HepG2 (cell line): ENCODE data around the gene CD7. TPM values are rescaled to one million over a fixed set of nuclear protein-coding genes. Genes with fewer than 3 reads are reported as not detected.

ENCODE experiments used
- ATAC-seq: fragments of 200-7000 bp; cut with Tn5 transposase; 3 replicates; pipeline ENCODE4 v1.9.1; 2020; ENCODE audit warnings: mild to moderate bottlenecking, moderate library complexity
- BruUV-seq: library from RNA; stranded (reverse); fragments of 400-500 nt; replicated peaks from 2 replicates; lab custom pipeline; 2021; lab: Mats Ljungman, UMichigan
- CTCF ChIA-PET: fragments of 300-600 bp; formaldehyde crosslinking; extraction: SDS; loops from one replicate; lab custom pipeline; 2021; ENCODE audit warnings: low total read pairs, inconsistent platforms, low intra/inter-chr PET ratio; lab: Yijun Ruan, JAX
- POLR2A ChIA-PET: fragments of 350-600 bp; sonication (Branson Sonifier 250); formaldehyde crosslinking; loops from one replicate; lab custom pipeline; 2020; ENCODE audit warnings: antibody characterized with exemption, inconsistent platforms; lab: Yijun Ruan, JAX
- DNase-seq: peaks from one replicate; pipeline ENCODE4 v3.0.0-alpha.2; 2015; ENCODE audit warnings: low spot score
- FAIRE-seq: peaks from 3 replicates; lab custom pipeline; 2011; peaks lifted over from hg19 to GRCh38; lab: Jason Lieb, UNC
- H2AFZ ChIP-seq: one replicate; pipeline ENCODE4 v1.6.1; 2011; ENCODE audit warnings: low read length, inconsistent platforms
- H3K27ac ChIP-seq: fragments of 300-600 bp; 3 replicates; pipeline ENCODE4 v1.8.0; 2011; ENCODE audit warnings: mixed run types, mild to moderate bottlenecking, mixed read lengths, low read length, inconsistent platforms; ENCODE audit not compliant: insufficient read depth; ENCODE audit errors: extremely low read length
- H3K27me3 ChIP-seq, 2 experiments: fragments of 200-600 bp in 1 of 2; 2 replicates in 1 of 2; 3 replicates in 1 of 2; pipeline versions ENCODE4 v1.6.0 to v1.8.0; 2011; ENCODE audit warnings: low read length in 2 of 2, mild to moderate bottlenecking in 2 of 2, moderate library complexity in 2 of 2, inconsistent platforms in 1 of 2; ENCODE audit not compliant: insufficient read depth in 2 of 2, control insufficient read depth in 1 of 2
- H3K36me3 ChIP-seq, 2 experiments: fragments of 200-600 bp in 1 of 2; replicated peaks in 1 of 2; 2 replicates in 1 of 2; 3 replicates in 1 of 2; pipeline versions ENCODE4 v1.5.1 to v1.8.0; 2011; ENCODE audit warnings: low read length in 2 of 2, inconsistent platforms in 1 of 2; ENCODE audit not compliant: insufficient read depth in 2 of 2, control insufficient read depth in 1 of 2
- H3K4me1 ChIP-seq: 2 replicates; pipeline ENCODE4 v1.5.1; 2012; ENCODE audit warnings: low read length, inconsistent platforms; ENCODE audit not compliant: insufficient read depth
- H3K4me2 ChIP-seq: 2 replicates; pipeline ENCODE4 v1.6.0; 2011; ENCODE audit warnings: low read depth, low read length, inconsistent platforms
- H3K4me3 ChIP-seq, 3 experiments: fragments of 200-600 bp in 1 of 3; sonication (generic), shearing (Covaris generic) in 1 of 3; replicated peaks in 1 of 3; 2 replicates each; pipeline ENCODE4 v1.5.1; 2011 to 2016; ENCODE audit warnings: low read length in 3 of 3, inconsistent platforms in 2 of 3, low read depth in 2 of 3, mild to moderate bottlenecking in 2 of 3, control low read depth in 1 of 3, mixed read lengths in 1 of 3; ENCODE audit not compliant: insufficient read depth in 1 of 3
- H3K79me2 ChIP-seq: one replicate; pipeline ENCODE4 v1.6.1; 2011; ENCODE audit warnings: low read length, inconsistent platforms; ENCODE audit not compliant: insufficient read depth
- H3K9ac ChIP-seq: 2 replicates; pipeline ENCODE4 v1.6.0; 2011; ENCODE audit warnings: mild to moderate bottlenecking, low read depth, low read length, inconsistent platforms; ENCODE audit not compliant: insufficient read depth
- H3K9me3 ChIP-seq: 2 replicates; pipeline ENCODE4 v1.5.1; 2012; ENCODE audit warnings: mild to moderate bottlenecking, low read length
- H4K20me1 ChIP-seq: 2 replicates; pipeline ENCODE4 v1.6.0; 2011; ENCODE audit warnings: inconsistent platforms, mild to moderate bottlenecking, low read length, moderate library complexity; ENCODE audit not compliant: insufficient read depth
- DPF2 ChIP-seq: sonication (generic); formaldehyde crosslinking; IDR thresholded peaks from 2 replicates; pipeline ENCODE4 v1.4.0; 2020; ENCODE audit warnings: mild to moderate bottlenecking, low read depth, missing genetic modification reagents, borderline replicate concordance
- HMGXB4 ChIP-seq, 2 experiments: sonication (generic) in 1 of 2; formaldehyde crosslinking in 1 of 2; IDR thresholded peaks; 2 replicates each; pipeline versions ENCODE4 v1.4.0 to v1.6.1; 2018 to 2020; ENCODE audit warnings: missing genetic modification reagents in 2 of 2, borderline replicate concordance in 1 of 2, low read depth in 1 of 2, mild to moderate bottlenecking in 1 of 2, missing biosample characterization in 1 of 2
- MED1 ChIP-seq: sonication (generic); formaldehyde crosslinking; IDR thresholded peaks from 2 replicates; pipeline ENCODE4 v1.4.0; 2020; ENCODE audit warnings: missing genetic modification reagents
- MEIS1 ChIP-seq: sonication (generic); formaldehyde crosslinking; IDR thresholded peaks from 2 replicates; pipeline ENCODE4 v1.9.0; 2021; ENCODE audit warnings: mild to moderate bottlenecking, missing genetic modification reagents, moderate library complexity, borderline replicate concordance
- MYC ChIP-seq: sonication (generic); formaldehyde crosslinking; IDR thresholded peaks from 2 replicates; pipeline ENCODE4 v1.9.0; 2021; ENCODE audit warnings: missing genetic modification reagents, borderline replicate concordance
- SALL1 ChIP-seq: sonication (generic); formaldehyde crosslinking; IDR thresholded peaks from 2 replicates; pipeline ENCODE4 v1.8.0; 2022; ENCODE audit warnings: mild to moderate bottlenecking, missing genetic modification reagents
- SAP130 ChIP-seq: IDR thresholded peaks from 2 replicates; pipeline ENCODE4 v1.6.1; 2016; ENCODE audit warnings: low read depth
- SRY ChIP-seq: sonication (generic); formaldehyde crosslinking; IDR thresholded peaks from 2 replicates; pipeline ENCODE4 v1.8.0; 2022; ENCODE audit warnings: mild to moderate bottlenecking, missing genetic modification reagents
- TARDBP ChIP-seq: sonication (generic); formaldehyde crosslinking; IDR thresholded peaks from 2 replicates; pipeline ENCODE4 v1.8.0; 2022; ENCODE audit warnings: mild to moderate bottlenecking, missing genetic modification reagents
- USF2 ChIP-seq, 2 experiments: sonication (generic) in 1 of 2; formaldehyde crosslinking in 1 of 2; IDR thresholded peaks; 2 replicates each; pipeline versions ENCODE4 v1.5.1 to v1.6.1; 2011 to 2020; ENCODE audit warnings: borderline replicate concordance in 1 of 2, low read depth in 1 of 2, low read length in 1 of 2, mild to moderate bottlenecking in 1 of 2, missing genetic modification reagents in 1 of 2, moderate library complexity in 1 of 2
- ZBTB7B ChIP-seq: sonication (generic); formaldehyde crosslinking; IDR thresholded peaks from 2 replicates; pipeline ENCODE4 v1.4.0; 2020; ENCODE audit warnings: missing genetic modification reagents
- ZNF546 ChIP-seq: sonication (generic); formaldehyde crosslinking; conservative IDR thresholded peaks from 2 replicates; pipeline ENCODE4 v1.8.1; 2023; ENCODE audit warnings: mild to moderate bottlenecking, missing genetic modification reagents
- ZNF710 ChIP-seq: sonication (generic); formaldehyde crosslinking; IDR thresholded peaks from 2 replicates; pipeline ENCODE4 v1.5.0; 2020; ENCODE audit warnings: mild to moderate bottlenecking, missing genetic modification reagents, borderline replicate concordance
- ZNF746 ChIP-seq: sonication (generic); formaldehyde crosslinking; IDR thresholded peaks from 2 replicates; pipeline ENCODE4 v1.8.0; 2022; ENCODE audit warnings: mild to moderate bottlenecking, missing genetic modification reagents
- ZSCAN31 ChIP-seq: sonication (generic); formaldehyde crosslinking; IDR thresholded peaks from 2 replicates; pipeline ENCODE4 v1.5.0; 2020; ENCODE audit warnings: low read depth, mild to moderate bottlenecking, missing genetic modification reagents
- WGBS: methylation state at CpG from one replicate; pipeline ENCODE4 v1.1.6; 2017; ENCODE audit warnings: low lambda C conversion rate; 5-methylcytosine and 5-hydroxymethylcytosine counted together
- in situ Hi-C: cut with HindIII; loops from 2 replicates; pipeline ENCODE4 v1.10.0; 2017; ENCODE audit warnings: low pct_unique_long_range_greater_than_20kb; ENCODE audit not compliant: extremely low pct_ligation_motif_present
- intact Hi-C: fragments of 100-400 bp; cut with micrococcal nuclease; formaldehyde crosslinking; loops from one replicate; pipeline ENCODE4 v1.10.0; 2022; ENCODE audit not compliant: unreplicated experiment
- polyA plus RNA-seq, 8 experiments: library from polyadenylated mRNA; depleted of rRNA in 3 of 8; stranded (reverse) in 7 of 8; unstranded in 1 of 8; fragments of >200 nt; fragmentation: Illumina TruSeq in 4 of 8; extraction: Trizol in 4 of 8; gene quantifications; 2 replicates each; pipeline versions ENCODE4 v1.2.1 to v1.2.3, GENCODE V29; 2011 to 2016; ENCODE audit warnings: low read depth in 4 of 8, missing spikeins in 1 of 8, mixed read lengths in 1 of 8; ENCODE audit not compliant: insufficient read depth in 1 of 8
- total RNA-seq, 5 experiments: library from RNA; depleted of rRNA; stranded (reverse); fragments of >200 nt; fragmentation: Illumina TruSeq; extraction: Trizol; gene quantifications; 2 replicates each; pipeline ENCODE4 v1.2.3, GENCODE V29; 2016; ENCODE audit warnings: low read depth in 1 of 5

Gene CD7
- total and polyA plus RNA-seq, 2 of the 13 experiments (the other 11 are each of a cell fraction or from before 2014, with no cell fraction given), result 67.6 to 76.4 TPM

DNA sequence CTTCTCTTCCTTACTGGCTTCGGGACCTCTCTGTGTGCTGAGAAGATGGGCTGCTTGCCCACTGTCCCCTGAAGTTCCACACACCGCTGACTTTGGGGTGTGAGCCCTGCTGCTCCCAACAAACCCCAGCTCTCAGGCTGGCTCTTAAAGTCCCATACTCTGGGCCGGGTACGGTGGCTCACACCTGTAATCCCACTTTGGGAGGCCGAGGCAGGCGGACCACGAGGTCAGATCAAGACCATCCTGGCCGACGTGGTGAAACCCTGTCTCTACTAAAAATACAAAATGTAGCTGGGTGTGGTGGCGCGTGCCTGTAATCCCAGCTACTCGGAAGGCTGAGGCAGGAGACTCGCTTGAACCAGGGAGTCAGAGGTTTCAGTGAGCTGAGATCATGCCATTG, 17.2 kb downstream of the CD7 start (continued):
- TF ChIP-seq SRY (CRISPR knock-in tag) (0 out of 2 replicates have a peak, but pooled peaks have one; percentile 13), ZNF546 (CRISPR knock-in tag) (0 out of 2 replicates have a peak, but pooled peaks have one; percentile 25)

GRCh38 chr17:82299452-82299851, 18.0 kb downstream of the CD7 start:
- FAIRE-seq (no peak), DNase-seq (no peak), ATAC-seq (no peak)
- Histone ChIP-seq H3K9ac (peak overlapping the region; percentile 71), H3K4me3 (peak overlapping the region in 2 of 3 experiments; percentile 52 to 78; a peak in 4 of 6 replicates), H2AFZ (no peak overlapping the region), H3K27me3 (no peaks in the 10 kb centered on the region), H3K79me2 (no peaks in the 10 kb centered on the region), H3K4me1 (peaks cover 100% of the 10 kb centered on the region), H4K20me1 (no peaks in the 10 kb centered on the region), H3K4me2 (peak overlapping the region; percentile 99), H3K36me3 (no peaks in the 10 kb centered on the region), H3K27ac (no peak overlapping the region), H3K9me3 (no peaks in the 10 kb centered on the region)
- POLR2A ChIA-PET, result interaction anchor here (0.8 to 12.8 kb wide), 13 partner anchors 9 to 63 kb away, joined by 3 to 270 read pairs (median 24); partner anchors contain the start of genes CD7, CSNK1D and SECTM1
- CTCF ChIA-PET, result interaction anchor here (2.7 kb wide), 1 partner anchor 22 kb away, joined by 26 read pairs; no protein-coding TSS in a partner anchor
- intact Hi-C loops, result loop anchor here (5.0 kb wide), 1 partner anchor 42 kb away; no protein-coding TSS in a partner anchor
- WGBS, result 4% methylated on average over 10 of the region's 10 CpGs
- in situ Hi-C loops, result no loop called here
- no TSS peak for BruUV-seq
- TF ChIP-seq HMGXB4 (CRISPR knock-in tag; IDR thresholded peaks at IDR 0.05; ENCODE audit: borderline replicate concordance in 1 of 2, low read depth in 1 of 2) (0 out of 4 replicates have a peak, but pooled peaks of 1 of the 2 experiments have one; percentile 39), MYC (CRISPR knock-in tag) (0 out of 2 replicates have a peak, but pooled peaks have one; percentile 2), SALL1 (no peak), DPF2 (CRISPR knock-in tag) (peak; percentile 1; the same call in 1 of the 2 replicates), ZSCAN31 (CRISPR knock-in tag) (no peak), ZNF746 (CRISPR knock-in tag) (0 out of 2 replicates have a peak, but pooled peaks have one; percentile 9), MEIS1 (CRISPR knock-in tag) (0 out of 2 replicates have a peak, but pooled peaks have one; percentile 12), USF2 (IDR thresholded peaks at IDR 0.05; ENCODE audit: low read depth, low read length) (no peak), USF2 (CRISPR knock-in tag; IDR thresholded peaks at IDR 0.05; ENCODE audit: borderline replicate concordance) (no peak), ZNF710 (CRISPR knock-in tag) (peak; percentile 69), SAP130 (CRISPR knock-in tag) (peak; percentile 9; the same call in 1 of the 2 replicates), TARDBP (CRISPR knock-in tag) (peak; percentile 21; the same call in 1 of the 2 replicates), ZBTB7B (CRISPR knock-in tag) (0 out of 2 replicates have a peak, but pooled peaks have one; percentile 6), MED1 (CRISPR knock-in tag) (0 out of 2 replicates have a peak, but pooled peaks have one; percentile 12)
